ENCODE measurements around the gene C16orf96.

- TF ChIP-seq CTCF (IDR thresholded peaks at IDR 0.05 in 2 of 3, conservative IDR thresholded peaks at IDR 0.05 in 1 of 3; ENCODE audit: borderline replicate concordance in 1 of 3, insufficient read depth in 1 of 3, low read depth in 2 of 3, low read length in 2 of 3) (no peak), EZH2 (IDR thresholded peaks at IDR 0.05) (no peak), ZNF274 (IDR thresholded peaks at IDR 0.05; ENCODE audit: low read depth, low read length) (no peak), RAD21 (IDR thresholded peaks at IDR 0.05; ENCODE audit: low read depth) (no peak)
Measured at GRCh38 chr16:4613636-4614570, 57.8 kb downstream of the C16orf96 start.
